GM18505 (cell line): ENCODE measurements around the gene AVPR1A.

ENCODE experiments used
- ATAC-seq: cut with Tn5 transposase; IDR thresholded peaks from one replicate; pipeline ENCODE4 v1.9.1; 2021; ENCODE audit not compliant: unreplicated experiment
- POLR2A ChIP-seq: IDR thresholded peaks from 4 replicates; pipeline ENCODE4 v1.6.1; 2011; ENCODE audit warnings: borderline replicate concordance; ENCODE audit not compliant: insufficient read depth, insufficient read length; ENCODE audit errors: extremely low read depth

Gene AVPR1A

DNA sequence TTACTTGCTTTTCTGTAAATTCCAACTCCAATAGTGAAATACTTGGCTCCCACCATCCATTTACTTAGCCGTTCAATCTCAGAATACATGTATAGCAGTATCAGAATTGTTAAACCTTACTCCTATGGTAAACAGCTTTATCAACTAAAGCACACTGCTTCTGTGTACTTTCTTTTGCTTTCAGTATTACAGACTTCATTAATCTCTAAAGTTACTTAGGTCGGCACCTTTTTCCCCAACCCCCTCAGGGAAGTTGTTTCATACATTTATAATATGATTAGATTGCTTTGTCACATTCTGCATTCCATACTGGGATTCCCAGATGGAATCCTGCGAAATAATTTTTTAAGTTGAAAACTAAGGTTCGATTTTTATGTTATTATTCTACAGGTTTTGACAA is 12.5 kb downstream of the AVPR1A start:
- no peak for ATAC-seq

GRCh38 chr12:63133981-63134380 is 17.0 kb downstream of the AVPR1A start:
- no peak for ATAC-seq
- TF ChIP-seq POLR2A = no peak

More for the DNA sequence above, 12.5 kb downstream of the AVPR1A start:
- no peak for TF ChIP-seq POLR2A

- no peak for ATAC-seq
- no peak for TF ChIP-seq POLR2A
Measured at GRCh38 chr12:63132201-63132600, 18.8 kb downstream of the AVPR1A start.

DNA sequence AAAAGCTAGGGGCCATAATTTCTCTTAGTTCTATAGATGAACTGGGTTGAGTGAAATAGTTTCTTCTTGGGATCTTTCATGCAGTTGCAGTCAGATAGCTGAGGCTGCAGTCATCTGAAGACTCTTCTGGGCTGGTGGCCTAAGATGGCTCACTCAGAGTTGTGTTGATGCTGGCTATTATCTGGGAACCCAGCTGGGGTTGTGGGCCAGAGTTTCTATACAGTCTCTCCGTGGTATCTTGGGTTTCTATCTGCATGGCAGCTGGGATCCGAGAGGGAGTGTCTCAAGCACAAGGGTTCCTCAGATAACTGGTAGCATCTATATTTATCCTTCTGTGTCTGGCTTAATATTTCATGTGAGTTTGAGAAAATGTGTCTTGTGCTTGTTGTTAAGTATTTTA is 21.1 kb downstream of the AVPR1A start:
- no peak for TF ChIP-seq POLR2A
- no peak for ATAC-seq

GRCh38 chr12:63124778-63125177 is 26.2 kb downstream of the AVPR1A start:
- no peak for ATAC-seq
- TF ChIP-seq POLR2A = no peak

DNA sequence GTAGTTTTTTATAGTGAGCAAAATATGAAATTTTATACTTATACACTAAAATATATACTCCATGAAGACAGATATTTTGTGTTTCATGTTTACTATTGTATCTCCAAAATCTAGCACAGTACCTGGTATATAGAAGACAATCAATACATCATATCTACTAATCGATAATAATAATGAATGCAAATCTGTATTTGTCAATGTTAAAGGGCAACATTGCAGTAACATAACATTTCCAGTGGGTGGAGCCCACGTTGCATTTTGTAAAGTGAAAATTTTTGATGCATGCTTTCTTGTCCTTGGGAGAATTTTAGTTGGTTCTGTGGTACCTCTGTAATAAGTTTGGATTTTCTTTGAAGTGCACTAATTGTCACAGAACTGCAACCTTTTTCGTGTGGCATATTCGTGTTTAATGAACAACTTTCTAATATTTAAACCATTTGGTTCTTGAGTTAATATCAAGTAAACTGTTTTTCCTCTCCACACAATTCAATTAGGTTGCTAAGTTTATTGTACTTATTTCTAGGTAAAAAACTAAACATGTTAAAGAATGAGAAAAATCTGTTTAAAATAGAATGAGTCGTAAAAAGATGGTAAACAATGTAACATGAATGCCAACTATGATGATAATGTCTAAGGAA is 47.4 kb downstream of the AVPR1A start:
- TF ChIP-seq POLR2A = no peak
- no peak for ATAC-seq

GRCh38 chr12:63101920-63102319 is 49.1 kb downstream of the AVPR1A start:
- ATAC-seq = no peak
- TF ChIP-seq POLR2A = no peak

DNA sequence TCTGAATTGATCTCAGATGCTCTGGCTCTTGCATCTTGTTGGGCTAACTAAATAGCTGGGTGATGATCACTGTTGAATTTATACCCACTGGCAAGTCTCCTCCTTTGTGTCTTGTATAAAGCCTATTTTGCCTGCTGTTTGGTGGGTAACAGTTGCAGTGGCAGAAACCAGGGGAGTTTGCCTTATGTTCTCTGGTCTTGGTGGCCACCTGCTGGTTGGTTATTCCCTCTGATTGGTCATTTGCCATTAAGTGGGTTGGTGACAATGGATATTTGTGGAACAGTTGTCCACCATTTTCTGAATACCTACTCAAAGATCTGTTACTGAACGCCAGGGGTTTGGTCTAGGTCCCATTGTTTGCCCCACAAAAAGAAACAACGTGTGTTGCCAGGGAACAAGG is 52.1 kb downstream of the AVPR1A start:
- TF ChIP-seq POLR2A = no peak
- ATAC-seq = no peak

- ATAC-seq = no peak
- no peak for TF ChIP-seq POLR2A
Measured at GRCh38 chr12:63095369-63095980, 55.5 kb downstream of the AVPR1A start.

GRCh38 chr12:63093711-63094110 is 57.3 kb downstream of the AVPR1A start:
- no peak for TF ChIP-seq POLR2A
- no peak for ATAC-seq

GRCh38 chr12:63093084-63093483 is 57.9 kb downstream of the AVPR1A start:
- TF ChIP-seq POLR2A = no peak
- no peak for ATAC-seq
